Subcutaneous adipose tissue (tissue), 4 donors: ENCODE results near the gene FAM20B. TPM values are rescaled to one million over a fixed set of nuclear protein-coding genes. Genes with fewer than 3 reads are reported as not detected.

Experiments
- total RNA-seq, 4 donors: library from RNA; depleted of rRNA; stranded (reverse); fragments of >200 nt; gene quantifications; one replicate each; pipeline ENCODE4 v1.1.0, GENCODE V29; 2016
- TF ChIP-seq, protein P1 (sequence below): fragments of 450-650 bp; IDR thresholded peaks from one replicate; pipeline ENCODE4 v1.5.1; 2016; ENCODE audit warnings: low read depth, mild to moderate bottlenecking, control low read depth, antibody characterized with exemption, moderate library complexity

Gene FAM20B
- total RNA-seq, 4 donors from 2014 or later = 20.6 to 44.2 (median 27.4) TPM

DNA sequence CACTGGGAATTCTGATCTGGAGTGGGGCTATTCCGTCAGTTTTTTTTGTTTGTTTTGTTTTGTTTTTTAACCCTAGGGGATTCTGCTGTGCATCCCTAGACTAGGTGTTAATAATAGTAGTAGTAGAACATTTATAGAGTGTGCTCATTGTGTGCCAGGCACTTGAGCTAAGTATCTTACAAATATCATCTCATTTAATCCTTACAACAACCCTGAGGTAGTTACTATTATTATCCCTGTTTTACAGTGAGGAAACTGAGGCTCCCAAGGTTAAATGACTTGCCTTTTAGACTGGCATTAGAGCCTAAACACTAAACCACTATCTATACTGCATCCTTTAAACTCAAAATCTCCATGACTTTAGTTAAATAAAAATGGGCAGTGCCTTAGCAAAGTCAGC, 78.3 kb downstream of the FAM20B start:
- TF ChIP-seq, protein P1, sequence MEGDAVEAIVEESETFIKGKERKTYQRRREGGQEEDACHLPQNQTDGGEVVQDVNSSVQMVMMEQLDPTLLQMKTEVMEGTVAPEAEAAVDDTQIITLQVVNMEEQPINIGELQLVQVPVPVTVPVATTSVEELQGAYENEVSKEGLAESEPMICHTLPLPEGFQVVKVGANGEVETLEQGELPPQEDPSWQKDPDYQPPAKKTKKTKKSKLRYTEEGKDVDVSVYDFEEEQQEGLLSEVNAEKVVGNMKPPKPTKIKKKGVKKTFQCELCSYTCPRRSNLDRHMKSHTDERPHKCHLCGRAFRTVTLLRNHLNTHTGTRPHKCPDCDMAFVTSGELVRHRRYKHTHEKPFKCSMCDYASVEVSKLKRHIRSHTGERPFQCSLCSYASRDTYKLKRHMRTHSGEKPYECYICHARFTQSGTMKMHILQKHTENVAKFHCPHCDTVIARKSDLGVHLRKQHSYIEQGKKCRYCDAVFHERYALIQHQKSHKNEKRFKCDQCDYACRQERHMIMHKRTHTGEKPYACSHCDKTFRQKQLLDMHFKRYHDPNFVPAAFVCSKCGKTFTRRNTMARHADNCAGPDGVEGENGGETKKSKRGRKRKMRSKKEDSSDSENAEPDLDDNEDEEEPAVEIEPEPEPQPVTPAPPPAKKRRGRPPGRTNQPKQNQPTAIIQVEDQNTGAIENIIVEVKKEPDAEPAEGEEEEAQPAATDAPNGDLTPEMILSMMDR = no peak

DNA sequence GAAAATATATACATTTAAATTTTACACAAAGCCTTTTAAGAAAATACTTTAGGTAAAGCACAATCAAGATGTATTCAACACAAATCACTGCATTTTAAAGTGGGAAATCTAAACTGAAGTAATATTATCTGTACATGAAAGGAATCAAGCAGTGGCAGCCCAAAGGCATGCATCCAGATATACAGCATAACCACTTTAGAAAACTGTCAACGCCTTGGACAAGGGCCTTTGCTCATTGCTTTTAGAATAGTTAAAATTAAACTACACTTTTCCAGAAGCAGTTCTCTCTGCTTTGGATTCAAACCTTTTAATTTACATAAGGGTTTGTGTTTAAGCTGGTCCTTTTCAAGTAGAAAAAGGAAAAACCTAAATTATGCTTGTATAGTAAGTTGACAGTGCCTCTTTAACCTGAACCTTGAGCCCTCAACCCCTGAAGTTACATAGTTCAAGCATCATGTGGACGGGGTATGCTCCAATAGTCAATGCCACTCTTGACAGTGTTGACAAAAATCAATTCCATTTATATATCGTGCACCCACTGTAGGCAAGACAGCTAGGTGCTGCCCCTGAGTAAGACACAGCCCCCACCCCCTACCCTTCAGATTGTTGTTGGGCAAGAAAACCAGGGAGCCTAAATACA, 79.0 kb downstream of the FAM20B start:
- TF ChIP-seq, protein P1 = no peak

DNA sequence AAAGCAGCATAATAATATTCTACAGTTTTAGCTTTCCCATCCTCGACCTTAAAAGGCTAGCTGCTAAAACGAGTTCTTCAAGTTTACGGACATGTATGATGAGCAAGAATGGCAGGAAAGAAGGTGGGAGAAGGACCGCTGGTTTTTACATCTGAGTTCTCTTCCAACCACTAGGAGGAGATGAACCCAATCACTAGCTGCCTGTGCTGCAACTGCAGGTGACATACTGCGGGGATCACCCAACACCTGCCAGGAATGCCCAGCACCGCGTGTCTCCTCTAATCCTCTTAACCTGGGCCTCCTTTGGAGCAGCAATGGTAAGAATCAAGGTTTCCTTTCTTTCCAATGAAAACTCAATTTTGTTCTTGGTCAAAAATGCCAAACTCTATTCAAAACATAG, 79.7 kb downstream of the FAM20B start:
- TF ChIP-seq, protein P1 = no peak

DNA sequence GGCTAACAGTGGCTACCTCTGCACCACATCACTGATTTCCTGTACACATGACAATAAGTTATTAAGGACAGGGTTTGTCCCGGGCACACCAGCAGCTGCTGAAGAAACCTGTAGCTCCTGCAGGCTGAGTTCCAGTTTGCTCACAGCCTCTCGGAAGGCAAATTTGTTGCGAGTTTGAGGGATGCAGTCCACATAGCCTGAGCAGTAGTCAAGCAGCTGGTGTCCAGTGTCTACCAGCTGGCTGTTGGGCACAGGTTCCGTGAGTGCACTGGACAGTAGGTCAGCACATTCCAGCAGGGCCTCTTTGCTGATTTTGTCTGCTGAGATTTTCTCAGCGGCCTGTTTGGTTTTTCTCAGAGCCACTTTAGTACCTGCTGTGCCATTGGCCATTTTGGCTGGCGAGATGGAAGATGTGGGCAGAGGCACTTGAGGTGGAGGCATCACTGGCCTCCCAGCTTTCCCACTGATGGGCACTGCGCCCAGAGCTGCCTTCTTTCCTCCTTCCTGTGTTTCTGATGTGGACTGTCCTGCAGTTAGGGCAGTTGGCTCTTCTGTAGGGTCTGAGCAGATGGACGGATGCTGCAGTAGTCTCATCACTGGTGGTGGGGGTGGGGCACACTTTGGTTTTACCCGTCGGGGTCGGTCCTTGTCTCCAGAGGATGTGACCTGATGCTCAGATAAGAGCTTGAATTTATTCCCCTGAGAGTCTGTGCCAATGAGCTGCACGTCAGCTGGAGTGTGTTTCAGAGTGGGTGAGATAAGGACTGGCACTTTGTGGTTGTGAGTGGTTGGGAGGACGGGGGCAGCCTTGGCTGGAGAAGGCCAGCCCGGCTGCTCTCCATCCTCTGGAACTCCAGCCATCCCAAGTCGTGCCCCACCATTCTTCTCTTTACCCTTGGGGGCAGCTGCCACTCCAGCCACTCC, 82.3 kb downstream of the FAM20B start:
- TF ChIP-seq, protein P1 = no peak

DNA sequence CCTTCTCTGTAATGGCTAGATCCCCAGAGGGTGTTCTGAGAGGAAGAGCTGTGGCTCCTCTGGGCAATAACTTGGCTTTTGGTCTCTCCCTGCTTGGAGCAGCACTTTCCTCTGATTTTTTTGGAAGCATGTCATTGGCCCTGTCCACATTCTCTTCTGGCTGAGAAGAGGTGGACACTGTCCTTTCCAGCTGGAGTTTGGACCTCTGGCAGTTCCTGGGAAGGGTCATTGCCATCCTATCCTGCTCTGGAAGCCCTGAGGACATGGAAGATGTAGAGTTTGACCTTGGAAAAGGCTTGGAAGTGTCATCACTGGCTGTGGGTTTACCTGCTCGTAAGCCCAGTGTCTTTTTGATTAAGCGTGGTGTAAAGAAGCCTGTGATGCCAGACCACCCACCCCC, 83.0 kb downstream of the FAM20B start:
- TF ChIP-seq, protein P1 = no peak

DNA sequence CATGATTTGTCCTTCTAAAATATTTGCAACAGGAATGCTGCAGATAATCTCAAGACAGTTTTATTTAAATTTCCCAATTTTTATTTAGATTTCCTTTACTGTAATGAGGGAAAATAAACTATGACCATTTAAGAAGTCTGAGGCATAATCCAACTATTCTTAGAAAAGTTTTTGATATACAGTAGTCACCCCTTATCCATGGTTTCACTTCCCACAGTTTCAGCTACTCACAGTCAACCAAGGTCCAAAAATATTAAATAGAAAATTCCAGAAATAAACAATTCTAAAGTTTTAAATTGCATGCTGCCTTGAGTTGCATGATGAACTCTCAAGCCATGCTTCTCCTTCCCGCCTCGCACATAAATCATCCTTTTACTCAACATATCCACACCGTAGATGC, 89.5 kb downstream of the FAM20B start:
- TF ChIP-seq, protein P1 = no peak

DNA sequence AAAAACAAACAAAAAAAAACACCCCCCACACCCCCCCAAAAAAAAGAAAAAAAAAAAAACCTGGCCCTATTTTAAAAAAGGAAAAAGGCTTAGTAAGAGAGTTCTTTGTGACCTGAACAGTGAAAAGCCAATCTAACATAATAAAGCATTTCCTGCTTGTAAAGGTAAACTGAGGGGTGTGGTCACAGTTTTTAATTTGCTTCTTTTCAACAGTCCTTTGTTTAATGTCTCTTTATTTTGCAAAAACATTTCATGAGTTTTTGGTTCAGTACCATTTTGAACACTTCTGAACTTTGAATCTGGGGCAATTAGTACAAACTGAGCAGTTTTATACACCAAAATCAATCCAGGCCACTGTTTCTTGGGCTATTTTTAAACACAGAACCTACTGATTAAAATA, 93.8 kb downstream of the FAM20B start:
- TF ChIP-seq, protein P1 = no peak
